Measurements from ENCODE around the gene MEGF9.
"Not testable (repeated sequence)": the region's sequence is repeated elsewhere in the genome, so short reads cannot be mapped to it uniquely, and the experiment has no call there.

The MEGF9 gene

DNA sequence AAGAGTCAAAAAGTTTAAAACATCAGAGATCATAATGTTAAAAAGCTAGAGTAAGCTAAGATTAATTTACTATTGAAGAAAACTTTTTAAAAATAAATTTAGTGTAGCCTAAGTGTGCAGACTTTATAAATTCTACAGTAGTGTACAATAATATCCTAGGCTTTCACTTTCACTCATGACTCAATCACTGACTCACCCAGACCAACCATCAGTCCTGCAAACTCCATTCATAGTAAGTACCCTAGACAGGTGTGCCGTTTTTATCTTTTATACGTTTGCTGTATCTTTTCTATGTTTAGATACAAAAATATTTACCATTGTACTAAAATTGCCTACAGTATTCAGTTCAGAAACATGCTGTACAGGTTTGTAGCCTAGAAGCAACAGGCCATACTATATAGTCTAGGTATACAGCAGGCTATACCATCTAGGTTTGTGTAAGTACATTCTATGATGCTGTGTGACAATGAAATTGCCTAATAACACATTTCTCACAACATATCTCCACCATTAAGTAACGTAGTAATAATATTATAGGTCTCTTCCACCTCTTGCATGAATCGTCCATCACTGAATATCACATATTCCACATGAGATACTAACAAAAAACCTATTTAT lies 59.2 kb downstream of the MEGF9 start:
- DNase-seq (ENCODE audit: low spot score), result no peak

DNA sequence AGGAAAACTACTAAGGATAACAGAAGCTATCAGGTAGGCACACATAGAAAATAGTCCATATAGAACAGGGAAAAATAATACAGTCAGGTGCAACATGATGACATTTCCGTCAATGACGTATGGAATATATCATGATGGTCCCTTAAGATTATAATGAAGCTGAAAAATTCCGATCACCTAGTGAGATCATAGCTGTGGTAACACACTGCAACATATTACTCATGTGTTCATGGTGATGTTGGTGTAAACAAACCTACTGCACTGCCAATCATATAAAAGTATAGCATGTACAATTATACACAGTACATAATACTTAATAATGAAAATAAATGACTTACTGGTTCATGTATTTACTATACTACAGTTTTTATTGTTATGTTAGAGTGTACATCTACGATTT lies 60.0 kb downstream of the MEGF9 start:
- no peak for DNase-seq (ENCODE audit: low spot score)

DNA sequence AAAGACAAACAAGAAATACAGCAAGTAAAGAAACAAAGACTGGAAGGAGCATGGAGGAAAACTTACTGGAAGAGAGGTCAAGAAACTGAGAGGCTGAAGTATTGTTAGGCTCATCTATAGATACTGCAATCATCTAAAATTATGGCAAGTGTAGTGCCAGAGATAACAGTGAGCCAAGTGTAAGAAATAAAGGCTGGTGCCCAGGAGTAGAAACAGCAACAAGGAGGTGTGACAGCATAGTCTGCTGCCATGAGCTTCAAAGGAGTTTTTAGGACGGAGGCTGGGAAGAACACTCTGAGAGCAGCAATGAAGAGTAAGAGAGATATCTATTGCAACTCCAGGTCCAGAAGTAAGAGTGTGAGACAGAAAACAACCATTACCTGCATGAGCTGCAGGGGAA lies 60.5 kb downstream of the MEGF9 start:
- no peak for DNase-seq (ENCODE audit: low spot score)

DNA sequence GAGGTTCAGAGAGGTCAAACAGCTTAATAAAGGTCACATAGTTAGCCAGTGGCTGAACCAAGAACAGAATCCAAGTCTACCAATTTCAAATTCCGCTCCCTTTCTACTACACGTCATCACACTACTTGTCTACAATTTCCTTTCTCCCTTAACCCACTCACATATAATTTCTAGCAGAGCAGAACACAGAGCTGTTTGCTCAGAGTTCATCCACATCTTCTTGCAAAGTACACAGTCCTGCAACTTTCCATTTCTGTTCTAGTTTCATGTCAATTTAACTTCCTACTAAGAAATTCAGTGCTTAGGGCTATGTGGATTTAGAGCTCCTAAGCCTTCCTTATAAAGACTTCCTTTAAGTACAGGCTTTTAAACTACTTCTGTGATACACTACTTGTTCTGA lies 61.3 kb downstream of the MEGF9 start:
- DNase-seq (ENCODE audit: low spot score), result no peak

DNA sequence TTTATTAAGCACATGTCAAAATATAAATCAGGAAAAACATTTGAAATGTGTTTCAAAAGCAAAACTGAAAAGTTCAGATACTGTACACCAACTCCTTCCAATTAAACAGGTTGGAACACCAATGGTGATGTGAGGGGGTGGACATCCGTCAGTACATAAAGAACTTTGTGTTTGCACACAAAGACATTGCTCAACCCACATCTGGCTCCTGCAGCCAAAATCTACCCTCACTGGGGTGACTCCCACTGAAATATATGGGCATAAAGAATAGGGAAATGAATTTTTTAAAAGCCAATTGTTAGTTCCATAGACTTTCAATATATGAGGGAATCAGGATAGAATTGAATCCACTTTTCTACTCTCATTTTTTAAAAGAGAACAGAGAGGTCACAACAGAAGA lies 63.9 kb downstream of the MEGF9 start:
- no peak for DNase-seq (ENCODE audit: low spot score)

DNA sequence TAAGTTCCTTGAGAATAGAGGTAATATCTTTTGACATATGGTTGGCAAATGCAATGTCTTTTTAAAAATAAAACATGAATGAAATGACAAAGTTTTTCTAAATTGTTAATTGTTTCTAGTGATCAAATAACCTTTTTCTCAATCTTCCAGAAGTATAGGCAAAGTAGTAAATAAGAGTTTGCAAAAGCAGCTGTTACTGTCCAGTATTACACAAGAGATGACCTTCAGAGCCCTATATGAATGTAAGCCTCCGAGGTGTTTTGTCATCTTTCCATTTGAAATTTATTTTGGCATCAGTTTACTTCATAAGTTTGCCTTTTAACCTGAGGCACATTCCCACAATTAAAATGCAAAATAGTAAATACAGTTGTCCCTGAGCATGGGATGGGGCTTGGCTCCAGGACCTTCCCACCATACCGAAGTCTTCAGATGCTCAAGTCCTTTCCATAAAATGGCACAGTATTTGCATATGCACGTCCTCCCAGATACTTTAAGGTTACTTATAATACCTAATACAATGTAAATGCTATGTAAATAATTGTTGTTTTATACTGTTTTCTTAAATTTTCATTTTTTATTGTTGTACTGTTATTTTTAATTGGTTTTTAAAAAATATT lies 65.6 kb downstream of the MEGF9 start:
- no peak for DNase-seq (ENCODE audit: low spot score)

DNA sequence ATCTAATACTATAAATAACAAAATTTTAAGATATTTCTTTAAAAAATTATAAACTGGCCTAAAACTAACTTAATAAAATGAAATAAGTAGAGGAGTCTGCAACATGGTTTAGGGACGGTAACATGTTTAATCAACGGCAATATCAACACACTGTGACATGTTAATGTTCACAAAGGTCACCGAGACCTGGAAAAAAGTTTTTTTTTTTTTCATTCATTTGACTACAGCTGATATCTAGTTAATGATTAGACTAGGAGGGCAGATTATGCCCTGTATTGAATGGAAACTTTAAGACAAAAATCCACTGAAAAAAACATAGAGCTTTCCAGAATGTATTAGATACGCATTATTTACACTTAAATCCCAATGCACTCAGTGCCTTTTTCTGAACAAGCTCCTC lies 67.3 kb downstream of the MEGF9 start:
- DNase-seq (ENCODE audit: low spot score), result no peak

DNA sequence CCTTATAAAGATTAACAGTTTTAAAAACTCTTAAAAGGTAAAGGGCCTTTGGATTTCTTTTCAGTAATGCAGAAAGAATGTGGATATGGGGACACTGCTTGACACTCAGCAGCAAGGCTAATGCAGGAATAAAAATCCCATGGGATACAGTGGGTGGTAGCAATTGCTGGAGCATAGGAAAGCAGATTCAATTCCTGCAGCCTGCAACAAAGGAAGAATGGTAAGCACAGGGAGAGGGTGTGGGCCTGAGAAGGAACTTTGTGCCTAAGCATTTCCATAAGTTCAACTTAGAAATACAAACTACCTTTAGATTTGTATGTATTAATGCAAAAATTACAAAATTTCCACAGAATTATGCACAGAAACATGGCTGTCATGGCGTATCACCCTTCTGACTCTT lies 68.5 kb downstream of the MEGF9 start:
- no peak for DNase-seq (ENCODE audit: low spot score)

DNA sequence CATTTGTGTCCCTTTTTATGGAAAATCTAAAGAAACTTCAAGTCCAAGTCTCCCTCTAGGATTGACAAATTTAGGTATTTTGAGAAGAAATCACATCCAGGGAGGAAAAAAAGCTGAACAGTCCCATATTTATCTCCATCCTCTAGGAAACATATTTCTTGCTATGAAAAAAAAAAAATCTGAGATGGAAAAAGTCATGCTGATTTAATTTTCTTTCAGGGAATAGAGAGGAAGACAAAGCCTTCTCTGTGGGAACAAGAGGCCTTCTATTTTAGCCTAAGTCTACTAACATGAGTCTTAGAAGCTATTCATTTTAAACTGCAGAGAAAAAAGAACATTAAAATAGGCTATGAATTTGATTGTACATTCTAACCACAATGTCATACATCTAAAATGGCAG lies 71.2 kb downstream of the MEGF9 start:
- no peak for DNase-seq (ENCODE audit: low spot score)

DNA sequence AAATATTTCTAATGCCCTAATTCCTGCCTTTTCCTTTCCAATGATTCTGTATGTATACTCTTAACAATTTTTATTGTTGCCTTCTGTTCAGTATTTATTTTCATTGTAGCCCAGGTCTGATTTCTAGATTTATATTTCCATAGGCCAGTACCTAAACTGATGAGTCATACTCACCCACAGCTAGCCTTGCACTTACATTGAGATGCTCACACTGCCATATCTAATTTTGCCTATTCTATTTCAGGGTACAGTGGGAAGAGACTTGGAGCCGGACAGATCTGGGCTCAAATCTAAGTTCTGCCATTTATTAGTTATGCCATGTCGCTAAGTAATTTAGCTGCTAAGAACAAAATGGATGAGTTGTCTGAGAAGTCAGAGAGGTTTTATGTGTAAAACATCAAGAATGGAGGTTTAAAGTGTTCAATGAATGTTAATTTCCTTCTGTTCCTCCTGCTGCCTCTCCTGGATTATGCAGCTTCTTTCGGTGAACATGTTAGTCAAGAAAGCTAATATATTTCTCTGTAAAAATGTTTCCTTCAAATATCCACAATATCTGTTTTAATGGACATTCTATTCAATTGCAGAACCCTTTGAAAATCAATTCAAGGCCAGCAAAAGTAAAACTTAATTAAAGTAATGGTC lies 72.0 kb downstream of the MEGF9 start:
- DNase-seq (ENCODE audit: low spot score), result no peak

DNA sequence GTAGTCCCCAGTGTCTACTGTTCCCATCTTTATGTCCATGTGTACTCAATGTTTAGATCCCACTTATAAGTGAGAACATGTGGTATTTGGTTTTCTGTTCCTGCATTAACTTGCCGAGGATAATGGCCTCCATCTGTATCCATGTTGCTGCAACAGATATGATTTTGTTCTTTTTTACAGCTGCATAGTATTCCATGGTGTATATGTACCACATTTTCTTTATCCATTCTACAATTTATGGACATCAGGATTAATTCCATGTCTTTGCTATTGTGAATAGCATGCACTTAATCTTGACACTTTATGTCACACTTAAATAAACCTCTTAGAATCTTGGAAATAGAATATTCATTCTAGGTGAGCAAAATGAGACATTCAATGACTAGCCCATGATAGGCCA lies 73.4 kb downstream of the MEGF9 start:
- DNase-seq (ENCODE audit: low spot score), result not testable (repeated sequence)

DNA sequence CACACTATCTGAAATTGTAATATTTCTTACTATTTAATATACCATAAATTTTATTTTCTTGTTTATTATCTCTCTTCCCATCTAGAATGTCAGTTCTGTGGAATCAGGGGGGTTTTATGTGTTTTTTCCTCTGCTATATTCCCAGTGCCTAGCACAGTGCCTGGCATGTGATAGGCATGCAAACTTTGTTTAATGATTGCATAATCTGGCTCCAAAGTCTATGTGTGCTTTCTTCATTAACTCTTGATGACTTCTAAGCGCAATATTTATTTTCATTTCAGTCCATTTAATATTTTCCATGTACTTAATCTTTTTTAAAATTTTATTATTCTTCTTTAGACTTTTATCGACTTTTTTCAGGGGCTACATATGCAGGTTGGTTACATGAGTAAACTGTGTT lies 73.9 kb downstream of the MEGF9 start:
- no peak for DNase-seq (ENCODE audit: low spot score)

DNA sequence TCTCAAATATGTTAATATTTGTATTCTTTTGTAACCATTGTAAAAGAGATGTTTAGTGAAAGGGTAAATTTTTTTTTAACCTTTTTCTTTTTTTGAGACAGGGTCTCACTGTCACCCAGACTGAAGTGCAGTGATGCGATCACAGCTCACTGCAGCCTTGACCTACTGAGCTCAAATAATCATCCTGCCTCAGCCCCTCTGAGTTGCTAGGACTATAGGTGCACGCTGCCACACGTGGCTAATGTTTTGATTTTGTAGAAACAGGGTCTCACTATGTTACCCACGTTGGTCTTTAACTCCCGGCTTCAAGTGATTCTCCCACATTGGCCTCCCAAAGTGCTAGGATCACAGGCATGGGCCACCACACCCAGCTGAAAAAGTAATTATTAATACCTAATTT lies 76.4 kb downstream of the MEGF9 start:
- no peak for DNase-seq (ENCODE audit: low spot score)

DNA sequence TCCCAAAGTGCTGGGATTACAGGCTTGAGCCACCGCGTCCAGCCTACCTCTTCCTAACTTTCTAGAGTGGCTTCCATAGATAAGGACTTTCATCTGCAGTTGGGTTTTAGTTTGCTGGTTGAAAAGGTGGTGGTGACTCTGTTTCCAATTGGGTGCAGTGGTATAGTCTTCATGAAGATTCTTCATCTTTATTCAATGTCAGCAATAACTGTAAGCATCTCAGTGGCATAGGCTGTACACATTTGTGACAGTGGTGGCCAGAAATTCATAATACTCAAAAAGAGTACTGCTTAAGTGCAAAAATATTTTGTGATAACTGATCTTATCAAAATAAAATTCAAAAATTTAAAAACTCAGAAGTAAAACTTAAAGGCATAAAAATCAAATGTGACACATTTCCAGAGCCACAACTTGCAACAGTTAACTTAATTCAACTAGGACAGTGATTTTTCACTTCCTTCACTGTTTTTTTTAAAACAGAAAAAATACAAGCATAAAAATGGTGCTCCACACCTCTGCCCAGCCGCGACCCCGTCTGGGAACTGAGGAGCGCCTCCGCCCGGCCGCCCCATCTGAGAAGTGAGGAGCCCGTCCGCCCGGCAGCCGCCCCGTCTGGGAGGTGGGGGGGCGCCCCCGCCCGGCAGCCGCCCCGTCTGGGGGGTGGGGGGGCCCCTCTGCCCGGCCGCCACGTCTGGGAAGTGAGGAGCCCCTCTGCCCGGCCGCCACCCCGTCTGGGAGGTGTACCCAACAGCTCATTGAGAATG lies 77.9 kb downstream of the MEGF9 start:
- DNase-seq (ENCODE audit: low spot score), result no peak

DNA sequence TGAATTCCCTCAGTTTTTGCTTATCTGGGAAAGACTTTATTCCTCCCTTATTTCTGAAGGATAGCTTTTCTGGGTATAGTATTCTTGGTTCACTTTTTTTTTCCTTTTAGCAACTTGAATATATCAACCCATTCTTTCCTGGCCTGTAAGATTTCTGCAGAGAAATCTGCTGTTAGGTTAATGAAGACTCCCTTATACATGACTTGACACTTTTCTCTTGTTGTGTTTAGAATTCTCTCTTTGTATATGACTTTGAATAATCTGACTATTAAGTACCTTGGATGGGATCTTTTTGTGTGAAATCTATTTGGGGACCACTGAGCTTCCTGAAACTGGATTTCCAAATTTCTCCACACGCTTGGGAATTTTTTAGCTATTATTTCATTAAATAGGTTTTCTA lies 79.3 kb downstream of the MEGF9 start:
- no peak for DNase-seq (ENCODE audit: low spot score)

DNA sequence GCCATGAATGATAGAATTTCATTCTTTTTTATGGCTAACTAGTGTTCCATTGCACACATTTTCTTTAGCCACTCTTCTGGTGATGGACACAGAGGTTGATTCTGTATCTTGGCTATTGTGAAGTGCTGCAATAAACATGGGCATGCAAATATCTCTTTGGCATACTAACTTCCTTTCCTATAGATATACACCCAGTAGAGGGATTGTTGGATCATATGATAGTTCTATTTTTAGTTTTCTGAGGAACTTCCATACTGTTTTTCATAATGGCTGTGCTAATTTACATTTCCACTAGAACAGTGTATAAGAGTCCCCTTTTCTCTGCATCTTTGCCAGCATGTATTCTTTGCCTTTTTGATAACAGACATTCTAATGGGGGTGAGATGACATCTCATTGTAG lies 83.9 kb downstream of the MEGF9 start:
- DNase-seq (ENCODE audit: low spot score), result no peak

DNA sequence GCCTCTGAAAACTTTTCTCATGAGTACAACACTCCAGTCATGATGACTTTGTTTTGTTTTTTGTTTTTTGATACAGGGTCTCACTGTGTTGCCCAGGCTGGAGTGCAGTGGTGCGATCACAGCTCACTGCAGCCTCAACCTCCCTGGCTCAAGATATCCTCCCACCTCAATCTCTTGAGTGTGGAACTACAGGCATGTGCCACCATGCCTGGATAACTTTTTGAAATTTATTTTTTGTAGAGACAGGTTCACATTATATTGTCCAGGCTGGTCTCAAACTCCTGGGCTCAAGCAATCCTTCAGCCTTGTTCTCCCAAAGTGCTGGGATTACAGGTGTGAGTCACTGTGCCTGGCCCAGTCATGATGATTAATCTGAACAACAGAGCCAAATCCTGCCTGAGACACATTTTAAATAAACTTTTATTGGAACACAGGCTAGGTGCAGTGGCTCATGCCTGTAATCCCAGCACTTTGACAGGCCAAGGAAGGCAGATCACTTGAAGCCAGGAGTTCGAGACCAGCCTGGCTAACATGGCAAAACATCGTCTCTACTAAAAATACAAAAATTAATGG lies 85.3 kb downstream of the MEGF9 start:
- DNase-seq (ENCODE audit: low spot score), result not testable (repeated sequence)

DNA sequence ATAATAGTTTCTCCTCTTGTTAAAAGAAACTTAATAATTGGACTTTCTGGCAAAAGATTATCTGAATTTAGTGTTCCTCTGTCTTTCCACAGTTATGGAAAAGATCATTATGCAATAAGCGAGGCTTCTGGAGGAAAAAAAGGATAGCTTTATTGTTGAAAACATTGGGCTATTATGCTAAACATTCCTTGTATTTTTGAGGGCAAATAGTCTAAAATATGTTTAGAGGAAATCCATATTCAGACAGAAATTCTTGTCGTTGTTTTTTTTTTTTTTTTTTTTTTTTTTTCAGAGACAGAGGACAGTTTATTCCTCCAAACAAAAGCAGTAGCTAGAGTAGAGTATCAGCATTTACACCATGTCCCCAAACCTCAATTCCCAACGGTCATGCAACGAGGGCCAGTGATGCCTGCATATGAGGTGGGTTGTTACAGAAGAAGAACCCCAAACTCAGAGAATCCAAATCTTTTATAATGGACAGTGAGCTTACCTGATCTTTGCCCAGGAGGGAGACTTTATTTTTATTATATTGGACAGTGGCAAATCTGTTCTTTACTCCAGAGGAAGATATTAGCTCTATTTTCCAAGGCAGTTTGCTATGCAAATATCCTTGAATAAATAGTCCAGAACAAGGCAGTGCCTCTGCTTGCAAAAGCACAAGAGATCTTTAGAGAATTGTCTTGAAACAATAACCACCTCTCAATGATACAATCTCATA lies 85.9 kb downstream of the MEGF9 start:
- no peak for DNase-seq (ENCODE audit: low spot score)

DNA sequence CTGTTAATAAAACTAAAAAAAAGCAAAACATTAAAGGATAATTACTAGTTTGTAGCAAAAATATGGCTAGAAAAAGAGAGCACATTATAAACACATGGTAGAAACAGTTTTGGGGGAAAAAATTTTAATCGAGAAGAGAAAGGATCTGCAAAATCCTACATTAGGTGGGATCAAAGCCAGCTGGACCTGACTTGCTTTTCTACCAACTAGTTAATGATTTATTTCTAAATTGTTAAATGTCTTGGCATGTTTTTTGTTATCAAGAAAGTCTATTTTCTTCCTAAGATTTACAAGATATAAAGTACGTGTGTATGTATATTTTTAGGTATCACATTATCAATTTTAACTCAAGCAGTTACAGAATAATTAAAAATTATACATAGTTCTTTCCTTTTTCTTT lies 87.2 kb downstream of the MEGF9 start:
- no peak for DNase-seq (ENCODE audit: low spot score)

DNA sequence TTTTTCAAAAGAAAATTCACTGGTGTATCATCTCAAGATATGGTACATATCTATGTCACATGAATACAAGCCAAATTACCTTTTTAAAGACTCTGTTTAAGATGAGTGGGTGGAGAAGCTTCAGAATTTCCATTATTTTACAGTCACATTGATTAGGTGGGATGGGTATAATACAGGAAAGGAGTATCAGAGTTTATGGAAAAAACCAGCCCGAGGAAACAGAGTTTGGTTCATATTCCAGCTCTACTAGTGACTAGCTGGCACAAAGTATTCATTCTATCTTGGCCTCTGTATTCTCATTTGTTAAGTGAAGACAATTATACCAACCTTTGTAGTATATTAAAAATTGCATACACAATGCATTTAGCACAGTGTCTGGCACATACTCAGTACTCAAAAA lies 87.8 kb downstream of the MEGF9 start:
- DNase-seq (ENCODE audit: low spot score), result no peak

DNA sequence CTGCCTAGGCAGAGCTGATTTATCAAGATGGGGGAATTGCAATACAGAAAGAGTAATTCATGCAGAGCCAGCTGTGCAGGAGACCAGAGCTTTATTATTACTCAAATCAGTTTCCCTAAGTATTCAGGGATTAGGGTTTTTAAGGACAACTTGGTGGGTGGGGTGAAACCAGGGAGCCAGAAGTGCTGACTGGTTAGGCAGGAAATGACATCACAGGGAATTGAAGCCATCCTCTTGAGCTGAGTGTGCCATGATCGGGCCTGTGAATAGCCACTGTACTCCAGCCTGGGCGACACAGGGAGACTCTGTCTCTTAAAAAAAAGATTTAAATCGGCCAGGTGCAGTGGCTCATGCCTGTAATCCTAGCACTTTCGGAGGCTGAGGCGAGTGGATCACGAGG lies 89.0 kb downstream of the MEGF9 start:
- DNase-seq (ENCODE audit: low spot score), result no peak

DNA sequence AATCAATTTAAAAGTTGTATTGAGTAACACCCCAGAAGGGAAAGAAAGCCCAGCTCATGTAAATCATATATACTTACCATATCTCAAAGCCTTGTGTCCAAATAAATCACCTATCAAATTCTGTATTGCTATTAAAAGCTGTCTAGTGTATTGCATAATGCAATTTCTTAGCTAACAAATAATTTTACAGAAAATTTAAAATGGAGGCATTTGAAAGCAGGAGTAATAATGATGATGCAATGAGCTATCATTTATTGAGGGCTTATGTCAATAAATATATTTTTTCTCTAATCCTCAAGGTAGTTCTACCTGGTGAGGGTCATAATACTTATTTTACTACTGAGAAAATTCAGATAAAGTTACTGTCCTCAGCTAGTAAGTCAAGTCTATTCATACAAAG lies 91.5 kb downstream of the MEGF9 start:
- DNase-seq (ENCODE audit: low spot score), result no peak

All from D341Med (cell line).